Liver (tissue), 3 donors: ENCODE data around the gene CEP63.

Experiments
- FOXA1 ChIP-seq: IDR thresholded peaks from 2 replicates; pipeline ENCODE4 v1.6.1; 2016; ENCODE audit warnings: antibody characterized with exemption
- GABPA ChIP-seq, 2 donors: IDR thresholded peaks in 1 of 2; conservative IDR thresholded peaks in 1 of 2; 2 replicates each; pipeline ENCODE4 v1.6.1; 2016; ENCODE audit warnings: antibody characterized with exemption in 2 of 2, mild to moderate bottlenecking in 1 of 2, moderate library complexity in 1 of 2
- JUND ChIP-seq, 2 donors: IDR thresholded peaks; 2 replicates each; pipeline ENCODE4 v1.6.1; 2016; ENCODE audit warnings: antibody characterized with exemption in 2 of 2
- RAD21 ChIP-seq, 2 donors: IDR thresholded peaks; 2 replicates each; pipeline ENCODE4 v1.6.1; 2016; ENCODE audit warnings: antibody characterized with exemption in 2 of 2, mild to moderate bottlenecking in 2 of 2
- TAF1 ChIP-seq: conservative IDR thresholded peaks from 2 replicates; pipeline ENCODE4 v1.6.1; 2016; ENCODE audit warnings: antibody characterized with exemption, mild to moderate bottlenecking
- YY1 ChIP-seq: IDR thresholded peaks from 2 replicates; pipeline ENCODE4 v1.6.1; 2016; ENCODE audit warnings: antibody characterized with exemption, mild to moderate bottlenecking
- ZBTB33 ChIP-seq: IDR thresholded peaks from 2 replicates; pipeline ENCODE4 v1.6.1; 2016; ENCODE audit warnings: antibody characterized with exemption
- TF ChIP-seq, protein P1 (sequence below): fragments of 150-350 bp; IDR thresholded peaks from 2 replicates; pipeline ENCODE4 v1.5.1; 2017; ENCODE audit warnings: improper control_type of control experiment, low read depth, low read length; ENCODE audit not compliant: missing input control
- TF ChIP-seq, protein P2 (sequence below): IDR thresholded peaks from 2 replicates; pipeline ENCODE4 v1.6.1; 2016; ENCODE audit warnings: antibody characterized with exemption
- TF ChIP-seq, protein P3 (sequence below): IDR thresholded peaks from 2 replicates; pipeline ENCODE4 v1.6.1; 2016; ENCODE audit warnings: antibody characterized with exemption, mild to moderate bottlenecking
- TF ChIP-seq, protein P4 (sequence below): IDR thresholded peaks from 2 replicates; pipeline ENCODE4 v1.6.1; 2016; ENCODE audit warnings: antibody characterized with exemption
- donor health status: healthy.
- donor health status: healthy.

DNA sequence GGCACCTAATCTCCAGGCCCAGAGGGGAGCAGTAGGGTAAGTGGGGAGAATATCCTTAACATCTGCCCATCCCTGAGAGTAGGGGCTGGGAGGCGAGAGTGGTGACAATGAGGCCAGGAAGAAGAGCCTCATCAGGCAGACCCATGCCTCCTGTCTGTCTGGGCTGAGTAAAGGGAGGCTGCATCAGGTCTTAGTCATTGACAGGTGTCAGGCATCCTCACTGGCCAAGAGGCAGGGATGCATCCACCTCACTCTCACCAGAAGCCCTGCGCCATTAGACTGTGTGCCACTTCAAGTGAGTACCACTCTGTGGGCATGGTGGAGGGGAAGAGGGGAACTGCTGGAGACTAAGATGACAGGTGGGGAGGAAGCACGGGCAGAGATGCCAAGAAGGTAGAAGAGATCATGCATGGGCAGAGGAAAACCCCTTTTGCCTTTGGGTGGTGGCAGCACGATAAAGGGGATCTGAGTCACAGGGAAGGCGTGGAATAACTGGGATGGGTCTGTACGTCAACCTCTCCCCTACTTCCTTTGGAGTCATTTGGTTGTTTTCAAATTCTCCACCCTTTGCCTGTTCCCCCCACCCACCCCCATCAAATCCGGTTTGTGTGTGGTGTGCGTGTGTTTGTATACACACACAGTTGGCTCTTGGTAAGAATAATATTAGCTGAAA lies 14.2 kb upstream of the CEP63 start:
- TF ChIP-seq, protein P1, sequence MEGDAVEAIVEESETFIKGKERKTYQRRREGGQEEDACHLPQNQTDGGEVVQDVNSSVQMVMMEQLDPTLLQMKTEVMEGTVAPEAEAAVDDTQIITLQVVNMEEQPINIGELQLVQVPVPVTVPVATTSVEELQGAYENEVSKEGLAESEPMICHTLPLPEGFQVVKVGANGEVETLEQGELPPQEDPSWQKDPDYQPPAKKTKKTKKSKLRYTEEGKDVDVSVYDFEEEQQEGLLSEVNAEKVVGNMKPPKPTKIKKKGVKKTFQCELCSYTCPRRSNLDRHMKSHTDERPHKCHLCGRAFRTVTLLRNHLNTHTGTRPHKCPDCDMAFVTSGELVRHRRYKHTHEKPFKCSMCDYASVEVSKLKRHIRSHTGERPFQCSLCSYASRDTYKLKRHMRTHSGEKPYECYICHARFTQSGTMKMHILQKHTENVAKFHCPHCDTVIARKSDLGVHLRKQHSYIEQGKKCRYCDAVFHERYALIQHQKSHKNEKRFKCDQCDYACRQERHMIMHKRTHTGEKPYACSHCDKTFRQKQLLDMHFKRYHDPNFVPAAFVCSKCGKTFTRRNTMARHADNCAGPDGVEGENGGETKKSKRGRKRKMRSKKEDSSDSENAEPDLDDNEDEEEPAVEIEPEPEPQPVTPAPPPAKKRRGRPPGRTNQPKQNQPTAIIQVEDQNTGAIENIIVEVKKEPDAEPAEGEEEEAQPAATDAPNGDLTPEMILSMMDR = no peak
- no peak for TF ChIP-seq JUND (IDR thresholded peaks at IDR 0.05)
- no peak for TF ChIP-seq RAD21 (IDR thresholded peaks at IDR 0.05)
- TF ChIP-seq, protein P2, sequence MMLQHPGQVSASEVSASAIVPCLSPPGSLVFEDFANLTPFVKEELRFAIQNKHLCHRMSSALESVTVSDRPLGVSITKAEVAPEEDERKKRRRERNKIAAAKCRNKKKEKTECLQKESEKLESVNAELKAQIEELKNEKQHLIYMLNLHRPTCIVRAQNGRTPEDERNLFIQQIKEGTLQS = no peak
- TF ChIP-seq, protein P3, sequence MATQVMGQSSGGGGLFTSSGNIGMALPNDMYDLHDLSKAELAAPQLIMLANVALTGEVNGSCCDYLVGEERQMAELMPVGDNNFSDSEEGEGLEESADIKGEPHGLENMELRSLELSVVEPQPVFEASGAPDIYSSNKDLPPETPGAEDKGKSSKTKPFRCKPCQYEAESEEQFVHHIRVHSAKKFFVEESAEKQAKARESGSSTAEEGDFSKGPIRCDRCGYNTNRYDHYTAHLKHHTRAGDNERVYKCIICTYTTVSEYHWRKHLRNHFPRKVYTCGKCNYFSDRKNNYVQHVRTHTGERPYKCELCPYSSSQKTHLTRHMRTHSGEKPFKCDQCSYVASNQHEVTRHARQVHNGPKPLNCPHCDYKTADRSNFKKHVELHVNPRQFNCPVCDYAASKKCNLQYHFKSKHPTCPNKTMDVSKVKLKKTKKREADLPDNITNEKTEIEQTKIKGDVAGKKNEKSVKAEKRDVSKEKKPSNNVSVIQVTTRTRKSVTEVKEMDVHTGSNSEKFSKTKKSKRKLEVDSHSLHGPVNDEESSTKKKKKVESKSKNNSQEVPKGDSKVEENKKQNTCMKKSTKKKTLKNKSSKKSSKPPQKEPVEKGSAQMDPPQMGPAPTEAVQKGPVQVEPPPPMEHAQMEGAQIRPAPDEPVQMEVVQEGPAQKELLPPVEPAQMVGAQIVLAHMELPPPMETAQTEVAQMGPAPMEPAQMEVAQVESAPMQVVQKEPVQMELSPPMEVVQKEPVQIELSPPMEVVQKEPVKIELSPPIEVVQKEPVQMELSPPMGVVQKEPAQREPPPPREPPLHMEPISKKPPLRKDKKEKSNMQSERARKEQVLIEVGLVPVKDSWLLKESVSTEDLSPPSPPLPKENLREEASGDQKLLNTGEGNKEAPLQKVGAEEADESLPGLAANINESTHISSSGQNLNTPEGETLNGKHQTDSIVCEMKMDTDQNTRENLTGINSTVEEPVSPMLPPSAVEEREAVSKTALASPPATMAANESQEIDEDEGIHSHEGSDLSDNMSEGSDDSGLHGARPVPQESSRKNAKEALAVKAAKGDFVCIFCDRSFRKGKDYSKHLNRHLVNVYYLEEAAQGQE = no peak
- TF ChIP-seq ZBTB33 = no peak
- no peak for TF ChIP-seq GABPA (IDR thresholded peaks at IDR 0.05 in 1 of 2, conservative IDR thresholded peaks at IDR 0.05 in 1 of 2)
- TF ChIP-seq YY1 = no peak
- TF ChIP-seq TAF1 = no peak
- TF ChIP-seq, protein P4, sequence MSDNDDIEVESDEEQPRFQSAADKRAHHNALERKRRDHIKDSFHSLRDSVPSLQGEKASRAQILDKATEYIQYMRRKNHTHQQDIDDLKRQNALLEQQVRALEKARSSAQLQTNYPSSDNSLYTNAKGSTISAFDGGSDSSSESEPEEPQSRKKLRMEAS = no peak
- TF ChIP-seq FOXA1 = no peak
